Measurements from ENCODE around the gene ACSM2A.
"Not testable (repeated sequence)": the region's sequence is repeated elsewhere in the genome, so short reads cannot be mapped to it uniquely, and the experiment has no call there.

DNA sequence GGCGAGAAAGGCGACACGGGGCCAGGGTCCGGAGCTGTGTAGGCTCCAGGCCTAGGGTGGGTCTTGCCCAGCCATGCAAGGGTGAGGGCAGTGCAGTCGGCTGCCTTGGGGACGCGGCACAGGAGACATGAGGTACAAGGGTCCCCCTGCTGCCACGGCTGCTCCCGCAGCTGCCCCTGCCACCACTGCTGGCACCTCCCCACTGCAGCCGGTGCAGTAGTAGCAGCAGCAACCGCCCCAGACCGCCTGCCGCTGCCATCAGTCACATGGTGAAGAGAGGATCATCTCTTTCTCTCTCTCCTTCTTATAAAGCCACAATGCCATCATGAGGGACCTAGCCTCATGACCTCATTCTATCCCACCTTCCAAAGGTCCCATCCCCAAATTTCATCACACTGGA is 80.5 kb downstream of the ACSM2A start:
- TF ChIP-seq, protein P1, sequence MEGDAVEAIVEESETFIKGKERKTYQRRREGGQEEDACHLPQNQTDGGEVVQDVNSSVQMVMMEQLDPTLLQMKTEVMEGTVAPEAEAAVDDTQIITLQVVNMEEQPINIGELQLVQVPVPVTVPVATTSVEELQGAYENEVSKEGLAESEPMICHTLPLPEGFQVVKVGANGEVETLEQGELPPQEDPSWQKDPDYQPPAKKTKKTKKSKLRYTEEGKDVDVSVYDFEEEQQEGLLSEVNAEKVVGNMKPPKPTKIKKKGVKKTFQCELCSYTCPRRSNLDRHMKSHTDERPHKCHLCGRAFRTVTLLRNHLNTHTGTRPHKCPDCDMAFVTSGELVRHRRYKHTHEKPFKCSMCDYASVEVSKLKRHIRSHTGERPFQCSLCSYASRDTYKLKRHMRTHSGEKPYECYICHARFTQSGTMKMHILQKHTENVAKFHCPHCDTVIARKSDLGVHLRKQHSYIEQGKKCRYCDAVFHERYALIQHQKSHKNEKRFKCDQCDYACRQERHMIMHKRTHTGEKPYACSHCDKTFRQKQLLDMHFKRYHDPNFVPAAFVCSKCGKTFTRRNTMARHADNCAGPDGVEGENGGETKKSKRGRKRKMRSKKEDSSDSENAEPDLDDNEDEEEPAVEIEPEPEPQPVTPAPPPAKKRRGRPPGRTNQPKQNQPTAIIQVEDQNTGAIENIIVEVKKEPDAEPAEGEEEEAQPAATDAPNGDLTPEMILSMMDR (IDR thresholded peaks at IDR 0.05), result not testable (repeated sequence)
- TF ChIP-seq POLR2A (IDR thresholded peaks at IDR 0.05), result not testable (repeated sequence)

Data from uterus (tissue), 2 donors.